Transverse colon (tissue), 4 donors: ENCODE data around the gene KRT12. TPM values are rescaled to one million over a fixed set of nuclear protein-coding genes. Genes with fewer than 3 reads are reported as not detected.

Source experiments
- DNase-seq: peaks from one replicate; pipeline ENCODE4 v3.0.0-alpha.2; 2019
- H3K27ac ChIP-seq, 4 donors: fragments of 200-600 bp; sonication (generic); 2 replicates each; pipeline ENCODE4 v1.5.1; 2016 to 2018; ENCODE audit warnings: inconsistent platforms in 4 of 4
- H3K27me3 ChIP-seq: fragments of 200-600 bp; sonication (generic); 2 replicates; pipeline ENCODE4 v1.5.1; 2017; ENCODE audit warnings: inconsistent platforms
- H3K36me3 ChIP-seq, 4 donors: fragments of 200-600 bp; sonication (generic); 2 replicates each; pipeline ENCODE4 v1.5.1; 2017 to 2019; ENCODE audit warnings: inconsistent platforms in 4 of 4
- H3K4me1 ChIP-seq, 4 donors: fragments of 200-600 bp; sonication (generic); 2 replicates each; pipeline ENCODE4 v1.5.1; 2017 to 2020; ENCODE audit warnings: inconsistent platforms in 4 of 4
- H3K4me3 ChIP-seq, 4 donors: fragments of 200-600 bp; sonication (generic); 1 replicate in 1 of 4; 2 replicates in 3 of 4; pipeline versions ENCODE4 v1.5.1 to v1.6.1; 2017 to 2019; ENCODE audit warnings: inconsistent platforms in 4 of 4
- H3K9me3 ChIP-seq, 2 donors: fragments of 200-600 bp; sonication (generic); 2 replicates each; pipeline ENCODE4 v1.5.1; 2017 to 2019; ENCODE audit warnings: inconsistent platforms in 2 of 2
- CTCF ChIP-seq, 5 experiments: fragments of 200-600 bp in 3 of 5; fragments of 450-650 bp in 2 of 5; sonication (generic) in 3 of 5; IDR thresholded peaks; 1 replicate in 2 of 5; 2 replicates in 3 of 5; pipeline ENCODE4 v1.5.1; 2016 to 2017; ENCODE audit warnings: antibody characterized with exemption in 5 of 5, inconsistent platforms in 3 of 5, mild to moderate bottlenecking in 2 of 5, moderate library complexity in 1 of 5
- EP300 ChIP-seq: sonication (generic); formaldehyde crosslinking; IDR thresholded peaks from one replicate; pipeline ENCODE4 v1.6.1; 2017; ENCODE audit warnings: antibody characterized with exemption, low read depth
- POLR2A ChIP-seq: fragments of 450-650 bp; IDR thresholded peaks from one replicate; pipeline ENCODE4 v1.6.1; 2016; ENCODE audit warnings: antibody characterized with exemption, mild to moderate bottlenecking, moderate library complexity
- POLR2AphosphoS5 ChIP-seq, 3 donors: sonication (generic); formaldehyde crosslinking; IDR thresholded peaks; one replicate each; pipeline ENCODE4 v1.6.1; 2016; ENCODE audit warnings: antibody characterized with exemption in 3 of 3
- WGBS, 2 donors: methylation state at CpG; one replicate each; pipeline ENCODE4 v1.1.5; 2018; ENCODE audit warnings: low coverage in 1 of 2; 5-methylcytosine and 5-hydroxymethylcytosine counted together
- in situ Hi-C, 4 donors: fragments of 200-750 bp; cut with MboI; loops; one replicate each; pipeline versions ENCODE4 v1.15.0 to v1.15.1; 2017; ENCODE audit warnings: low sequenced_read_pairs in 3 of 4, low pct_ligation_motif_present in 1 of 4, low pct_unique_long_range_greater_than_20kb in 1 of 4
- intact Hi-C: fragments of 100-400 bp; cut with DNase I; formaldehyde crosslinking; loops from one replicate; pipeline ENCODE4 v1.15.1; 2023; ENCODE audit warnings: low total_unique reads
- total RNA-seq, 4 donors: library from RNA; depleted of rRNA; stranded (reverse); fragments of >200 nt; gene quantifications; one replicate each; pipeline ENCODE4 v1.1.0, GENCODE V29; 2016

Gene KRT12
- total RNA-seq, 4 donors from 2014 or later = 0.40 to 20.0 (median 3.8) TPM; not detected in 1

- H3K27ac ChIP-seq = no peak overlapping the region
- no peaks in the 10 kb centered on the region for H3K27me3 ChIP-seq
- TF ChIP-seq CTCF (IDR thresholded peaks at IDR 0.05) (no peak), EP300 (no peak), POLR2AphosphoS5 (IDR thresholded peaks at IDR 0.05) (no peak), POLR2A (no peak)
- intact Hi-C loops (no loop called here), in situ Hi-C loops (no loop called here)
- no peak for DNase-seq
- H3K36me3 ChIP-seq = no peaks in the 10 kb centered on the region
- no peak overlapping the region for H3K4me3 ChIP-seq
- H3K4me1 ChIP-seq = no peaks in the 10 kb centered on the region
- WGBS, 2 donors = 83 to 88% methylated on average over 2 of the region's 2 CpGs
- no peaks in the 10 kb centered on the region for H3K9me3 ChIP-seq
Measured at GRCh38 chr17:40825599-40825998, 41.4 kb downstream of the KRT12 start.

DNA sequence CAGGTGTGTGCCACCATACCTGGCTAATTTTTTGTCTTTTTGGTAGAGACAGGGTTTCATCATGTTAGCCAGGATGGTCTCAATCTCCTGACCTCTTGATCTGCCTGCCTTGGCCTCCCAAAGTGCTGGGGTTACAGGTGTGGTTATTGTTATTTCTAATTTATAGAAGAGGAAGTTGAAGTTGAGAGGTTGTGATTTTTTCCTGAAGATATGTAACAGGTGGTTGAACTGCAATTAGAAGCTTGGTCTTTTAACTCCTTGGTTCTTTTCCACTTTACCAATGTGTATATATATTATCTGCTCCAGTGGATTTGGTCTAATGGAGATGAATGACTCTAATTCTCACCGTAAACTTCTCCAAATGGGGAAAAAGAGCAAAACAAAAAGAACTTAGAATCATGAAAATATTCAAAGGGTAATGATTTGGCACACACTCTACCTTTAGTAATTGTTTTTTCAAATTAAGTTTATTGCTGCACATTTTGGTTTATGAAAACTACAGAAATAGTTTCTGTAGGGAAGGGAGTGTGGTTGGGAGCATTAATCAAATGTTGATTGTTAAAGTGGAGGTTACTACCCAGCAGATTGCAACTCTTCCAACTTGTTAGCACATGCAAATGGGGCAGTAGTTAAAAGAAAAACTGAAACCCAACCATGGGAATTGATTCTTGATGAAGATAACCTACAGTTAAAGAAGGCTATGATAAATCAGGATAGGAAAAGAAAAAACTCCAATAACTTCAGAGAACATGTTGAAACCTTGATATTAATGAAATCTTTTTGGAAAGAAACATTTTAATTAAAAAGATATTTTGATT, 42.8 kb downstream of the KRT12 start:
- no peaks in the 10 kb centered on the region for H3K27me3 ChIP-seq
- in situ Hi-C loops (loop anchor here in 3 of 4 donors (25.0 kb wide), 2 partner anchors 513 to 838 kb away; no protein-coding TSS in a partner anchor), intact Hi-C loops (no loop called here)
- H3K4me3 ChIP-seq = no peak overlapping the region
- no peaks in the 10 kb centered on the region for H3K9me3 ChIP-seq
- TF ChIP-seq POLR2A (no peak), CTCF (IDR thresholded peaks at IDR 0.05) (no peak), POLR2AphosphoS5 (IDR thresholded peaks at IDR 0.05) (no peak), EP300 (no peak)
- WGBS, 2 donors = 93 to 100% methylated on average over 1 of the region's 1 CpG
- peaks cover 0 to 7% (median 0%) of the 10 kb centered on the region in 4 donors for H3K4me1 ChIP-seq
- no peak overlapping the region for H3K27ac ChIP-seq
- no peak for DNase-seq
- no peaks in the 10 kb centered on the region for H3K36me3 ChIP-seq

DNA sequence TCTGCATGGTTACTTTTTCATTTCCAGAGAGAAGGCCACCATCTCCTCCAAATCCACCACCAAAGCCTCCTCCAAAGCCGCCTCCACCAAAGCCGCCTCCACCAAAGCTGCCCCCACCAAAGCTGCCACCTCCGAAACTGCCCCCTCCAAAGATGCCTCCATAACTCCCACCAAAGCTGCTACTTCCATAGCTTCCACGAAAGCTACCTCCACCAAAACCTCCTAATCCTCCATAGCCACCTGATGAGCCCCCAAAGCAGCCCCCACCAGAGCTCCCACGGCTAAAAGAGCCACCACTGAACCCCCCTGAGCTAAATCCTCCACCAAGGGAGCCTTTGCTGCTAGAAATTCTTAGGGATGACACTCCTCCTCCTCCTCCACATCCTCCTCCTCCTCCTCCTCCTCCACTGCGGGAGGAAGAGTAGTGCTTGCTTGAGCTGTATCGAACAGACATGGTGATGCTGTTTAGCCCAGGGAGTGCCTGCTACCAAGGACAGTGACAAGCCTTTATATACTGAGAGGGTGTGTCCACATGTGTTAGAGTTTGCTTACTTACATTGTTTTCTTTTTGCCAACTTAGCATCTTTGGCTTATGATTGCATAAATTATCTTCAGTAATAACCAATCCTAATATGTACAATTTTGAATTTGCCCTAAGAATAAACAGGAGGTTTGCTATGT, 44.8 kb downstream of the KRT12 start, which contains the start of gene KRT10:
KRT10 (minus strand) TSS at position 483 of the 681 bp plus-strand sequence; CDS start at position 454, 29 bp downstream.
- Histone ChIP-seq H3K36me3 (peaks cover 0 to 5% (median 0%) of the 10 kb centered on the region in 4 donors), H3K4me3 (no peak within 1 kb of the TSS), H3K9me3 (no peaks in the 10 kb centered on the region), H3K27ac (no peak within 1 kb of the TSS), H3K27me3 (no peaks in the 10 kb centered on the region), H3K4me1 (peaks cover 0 to 18% (median 5%) of the 10 kb centered on the region in 4 donors)
- intact Hi-C loops (no loop called here), in situ Hi-C loops (loop anchor here in 3 of 4 donors (25.0 kb wide), 2 partner anchors 515 to 840 kb away; no protein-coding TSS in a partner anchor)
- DNase-seq = no peak
- TF ChIP-seq POLR2AphosphoS5 (IDR thresholded peaks at IDR 0.05) = no peak
- no peak for TF ChIP-seq CTCF (IDR thresholded peaks at IDR 0.05)
- TF ChIP-seq EP300 = no peak
- TF ChIP-seq POLR2A = no peak
- WGBS, 2 donors = 80 to 100% methylated on average over 4 to 7 of the region's 7 CpGs

GRCh38 chr17:40821536-40821935, 45.5 kb downstream of the KRT12 start:
- intact Hi-C loops = no loop called here

More at GRCh38 chr17:40821536-40821935, 45.5 kb downstream of the KRT12 start:
- no peaks in the 10 kb centered on the region for H3K27me3 ChIP-seq
- H3K27ac ChIP-seq = no peak overlapping the region
- H3K9me3 ChIP-seq = no peaks in the 10 kb centered on the region
- in situ Hi-C loops = loop anchor here in 3 of 4 donors (25.0 kb wide), 2 partner anchors 516 to 841 kb away; no protein-coding TSS in a partner anchor
- peaks cover 0 to 18% (median 5%) of the 10 kb centered on the region in 4 donors for H3K4me1 ChIP-seq
- no peak for DNase-seq
- peaks cover 0 to 10% (median 0%) of the 10 kb centered on the region in 4 donors for H3K36me3 ChIP-seq
- H3K4me3 ChIP-seq = no peak overlapping the region
- TF ChIP-seq POLR2AphosphoS5 (IDR thresholded peaks at IDR 0.05) = no peak
- TF ChIP-seq EP300 = no peak
- TF ChIP-seq POLR2A = no peak
- TF ChIP-seq CTCF (IDR thresholded peaks at IDR 0.05) = no peak
